ENCODE results near the gene NSD1.

The NSD1 gene, protein sequence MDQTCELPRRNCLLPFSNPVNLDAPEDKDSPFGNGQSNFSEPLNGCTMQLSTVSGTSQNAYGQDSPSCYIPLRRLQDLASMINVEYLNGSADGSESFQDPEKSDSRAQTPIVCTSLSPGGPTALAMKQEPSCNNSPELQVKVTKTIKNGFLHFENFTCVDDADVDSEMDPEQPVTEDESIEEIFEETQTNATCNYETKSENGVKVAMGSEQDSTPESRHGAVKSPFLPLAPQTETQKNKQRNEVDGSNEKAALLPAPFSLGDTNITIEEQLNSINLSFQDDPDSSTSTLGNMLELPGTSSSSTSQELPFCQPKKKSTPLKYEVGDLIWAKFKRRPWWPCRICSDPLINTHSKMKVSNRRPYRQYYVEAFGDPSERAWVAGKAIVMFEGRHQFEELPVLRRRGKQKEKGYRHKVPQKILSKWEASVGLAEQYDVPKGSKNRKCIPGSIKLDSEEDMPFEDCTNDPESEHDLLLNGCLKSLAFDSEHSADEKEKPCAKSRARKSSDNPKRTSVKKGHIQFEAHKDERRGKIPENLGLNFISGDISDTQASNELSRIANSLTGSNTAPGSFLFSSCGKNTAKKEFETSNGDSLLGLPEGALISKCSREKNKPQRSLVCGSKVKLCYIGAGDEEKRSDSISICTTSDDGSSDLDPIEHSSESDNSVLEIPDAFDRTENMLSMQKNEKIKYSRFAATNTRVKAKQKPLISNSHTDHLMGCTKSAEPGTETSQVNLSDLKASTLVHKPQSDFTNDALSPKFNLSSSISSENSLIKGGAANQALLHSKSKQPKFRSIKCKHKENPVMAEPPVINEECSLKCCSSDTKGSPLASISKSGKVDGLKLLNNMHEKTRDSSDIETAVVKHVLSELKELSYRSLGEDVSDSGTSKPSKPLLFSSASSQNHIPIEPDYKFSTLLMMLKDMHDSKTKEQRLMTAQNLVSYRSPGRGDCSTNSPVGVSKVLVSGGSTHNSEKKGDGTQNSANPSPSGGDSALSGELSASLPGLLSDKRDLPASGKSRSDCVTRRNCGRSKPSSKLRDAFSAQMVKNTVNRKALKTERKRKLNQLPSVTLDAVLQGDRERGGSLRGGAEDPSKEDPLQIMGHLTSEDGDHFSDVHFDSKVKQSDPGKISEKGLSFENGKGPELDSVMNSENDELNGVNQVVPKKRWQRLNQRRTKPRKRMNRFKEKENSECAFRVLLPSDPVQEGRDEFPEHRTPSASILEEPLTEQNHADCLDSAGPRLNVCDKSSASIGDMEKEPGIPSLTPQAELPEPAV (N-terminal part only)

GRCh38 chr5:177133096-177133852 lies at the start of gene NSD1:
Gene NSD1 (plus strand): TSS chr5:177133773. CDS start chr5:177135104, 1,331 bp downstream.
- DNase-seq (ENCODE audit: low read depth) = peak; percentile 36

GRCh38 chr5:177084175-177084574 lies 49.4 kb upstream of the NSD1 start:
- no peak for DNase-seq (ENCODE audit: low read depth)

- DNase-seq (ENCODE audit: low read depth) = no peak
Observed at GRCh38 chr5:177085985-177086653, 47.5 kb upstream of the NSD1 start.

DNA sequence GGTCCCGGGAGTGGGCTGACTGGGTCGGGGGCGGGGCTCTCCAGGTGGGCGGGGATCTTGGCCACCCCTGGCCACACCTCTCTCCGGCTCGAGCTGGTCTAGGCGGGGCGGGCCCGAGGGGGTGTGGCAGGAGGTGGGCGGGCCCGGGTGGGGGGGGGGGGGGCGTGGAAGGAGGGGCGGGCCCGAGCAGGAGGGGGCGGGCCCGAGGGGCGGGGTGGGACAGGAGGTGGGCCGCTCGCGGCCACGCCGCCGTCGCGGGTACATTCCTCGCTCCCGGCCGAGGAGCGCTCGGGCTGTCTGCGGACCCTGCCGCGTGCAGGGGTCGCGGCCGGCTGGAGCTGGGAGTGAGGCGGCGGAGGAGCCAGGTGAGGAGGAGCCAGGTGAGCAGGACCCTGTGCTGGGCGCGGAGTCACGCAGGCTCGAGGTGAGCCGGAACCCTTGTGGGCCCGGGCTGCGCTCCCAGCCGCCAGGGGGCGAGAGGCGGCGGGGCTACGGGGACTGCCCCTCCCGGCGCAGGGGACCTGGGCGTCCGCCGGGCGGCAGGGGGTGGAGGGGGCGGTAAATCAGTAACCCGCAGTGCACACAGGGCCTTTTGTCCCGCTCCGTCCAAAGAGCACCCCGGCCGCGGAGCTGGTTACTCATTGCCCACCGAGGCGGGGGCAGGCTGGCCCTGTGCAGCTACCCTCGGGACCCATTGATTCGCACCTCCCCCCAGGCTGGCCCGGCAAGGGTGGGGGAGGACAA lies 46.7 kb upstream of the NSD1 start, which contains the start of gene FGFR4:
Gene FGFR4 (plus strand): TSS at position 262 of the 744 bp plus-strand sequence. CDS start 2,688 bp downstream, outside the sequence.
- DNase-seq (ENCODE audit: low read depth) = no peak

DNA sequence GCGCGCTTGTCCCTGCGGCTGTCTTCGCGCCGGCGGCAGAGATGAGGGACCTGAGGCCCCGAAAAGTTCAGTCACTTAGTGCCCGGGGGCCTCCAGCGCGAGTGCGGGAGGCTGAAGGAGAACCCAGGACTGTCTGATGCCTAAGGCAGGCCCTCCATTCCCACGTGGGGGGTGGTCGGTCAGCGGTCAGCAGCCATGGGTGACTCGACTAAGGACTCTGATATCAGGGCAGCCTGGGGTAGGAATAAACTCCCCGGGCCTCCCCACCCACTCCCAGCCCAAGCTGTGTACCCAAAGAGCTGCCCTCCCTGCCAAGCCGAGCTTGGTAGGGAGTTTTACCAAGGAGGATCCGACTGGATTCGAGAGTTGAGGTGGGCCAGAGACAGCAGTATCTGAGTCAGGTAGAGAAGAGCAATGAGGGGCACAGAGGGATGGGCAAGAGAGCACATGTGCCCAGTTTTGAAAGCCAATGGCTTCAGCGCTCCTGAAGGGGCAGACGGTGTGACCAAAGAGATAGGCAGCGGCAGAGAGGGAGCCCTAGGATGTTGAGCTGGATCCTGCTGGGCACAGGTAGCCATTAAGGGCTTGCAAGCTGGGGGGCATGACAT lies 46.1 kb upstream of the NSD1 start:
- DNase-seq (ENCODE audit: low read depth) = no peak

- no peak for DNase-seq (ENCODE audit: low read depth)
Observed at GRCh38 chr5:177089127-177089526, 44.4 kb upstream of the NSD1 start.

GRCh38 chr5:177089825-177090641 lies 43.5 kb upstream of the NSD1 start:
- no peak for DNase-seq (ENCODE audit: low read depth)

DNA sequence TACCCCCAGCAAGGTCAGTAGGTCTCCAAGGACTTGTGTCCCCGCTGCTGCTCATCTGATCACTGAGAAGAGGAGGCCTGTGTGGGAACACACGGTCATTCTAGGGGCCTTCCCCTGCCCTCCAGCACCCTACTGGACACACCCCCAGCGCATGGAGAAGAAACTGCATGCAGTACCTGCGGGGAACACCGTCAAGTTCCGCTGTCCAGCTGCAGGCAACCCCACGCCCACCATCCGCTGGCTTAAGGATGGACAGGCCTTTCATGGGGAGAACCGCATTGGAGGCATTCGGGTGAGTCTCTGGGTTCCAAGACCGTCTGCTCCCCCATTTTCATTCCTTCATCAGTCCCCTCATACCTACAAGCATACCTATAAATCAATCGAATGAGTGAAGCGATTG lies 42.8 kb upstream of the NSD1 start:
- no peak for DNase-seq (ENCODE audit: low read depth)

DNA sequence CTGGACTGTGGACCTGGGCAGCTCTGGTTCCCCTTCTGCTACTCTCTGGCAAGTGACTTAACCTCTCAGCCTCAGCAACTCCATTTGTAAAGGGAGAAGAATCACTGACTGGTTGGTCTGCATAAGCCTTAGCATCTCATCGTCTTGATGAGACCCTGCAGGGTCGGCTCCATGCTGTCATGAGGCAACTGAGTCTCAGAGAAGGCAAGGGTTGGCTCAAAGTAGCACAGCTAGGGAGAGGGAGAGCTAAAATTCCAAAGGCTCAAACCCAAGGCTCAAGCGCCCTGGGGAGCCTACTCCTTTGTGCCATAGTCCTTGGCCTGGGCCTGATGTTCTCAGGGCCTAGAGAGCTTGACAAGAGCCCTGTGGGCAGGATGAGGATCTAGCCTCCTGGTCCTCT lies 42.3 kb upstream of the NSD1 start:
- no peak for DNase-seq (ENCODE audit: low read depth)

DNA sequence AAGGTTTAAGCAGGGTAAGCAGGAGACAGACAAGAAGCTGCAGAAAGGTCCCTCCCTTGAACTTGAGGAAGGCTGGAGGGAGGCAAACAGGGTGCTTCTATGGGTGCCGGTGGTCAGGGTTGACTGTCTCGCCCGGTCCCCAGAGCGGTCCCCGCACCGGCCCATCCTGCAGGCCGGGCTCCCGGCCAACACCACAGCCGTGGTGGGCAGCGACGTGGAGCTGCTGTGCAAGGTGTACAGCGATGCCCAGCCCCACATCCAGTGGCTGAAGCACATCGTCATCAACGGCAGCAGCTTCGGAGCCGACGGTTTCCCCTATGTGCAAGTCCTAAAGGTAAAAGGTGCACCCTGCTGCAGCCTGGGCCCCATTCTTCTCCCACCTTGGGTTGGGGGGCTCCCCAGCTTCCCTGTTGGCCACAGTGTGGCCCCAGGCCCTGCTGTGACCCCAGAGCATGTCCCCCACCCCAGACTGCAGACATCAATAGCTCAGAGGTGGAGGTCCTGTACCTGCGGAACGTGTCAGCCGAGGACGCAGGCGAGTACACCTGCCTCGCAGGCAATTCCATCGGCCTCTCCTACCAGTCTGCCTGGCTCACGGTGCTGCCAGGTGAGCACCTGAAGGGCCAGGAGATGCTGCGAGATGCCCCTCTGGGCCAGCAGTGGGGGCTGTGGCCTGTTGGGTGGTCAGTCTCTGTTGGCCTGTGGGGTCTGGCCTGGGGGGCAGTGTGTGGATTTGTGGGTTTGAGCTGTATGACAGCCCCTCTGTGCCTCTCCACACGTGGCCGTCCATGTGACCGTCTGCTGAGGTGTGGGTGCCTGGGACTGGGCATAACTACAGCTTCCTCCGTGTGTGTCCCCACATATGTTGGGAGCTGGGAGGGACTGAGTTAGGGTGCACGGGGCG lies 41.1 kb upstream of the NSD1 start:
- no peak for DNase-seq (ENCODE audit: low read depth)

- DNase-seq (ENCODE audit: low read depth) = no peak
Observed at GRCh38 chr5:177093082-177093712, 40.4 kb upstream of the NSD1 start.

GRCh38 chr5:177093803-177094202 lies 39.8 kb upstream of the NSD1 start:
- no peak for DNase-seq (ENCODE audit: low read depth)

GRCh38 chr5:177094224-177095087 lies 39.1 kb upstream of the NSD1 start:
- no peak for DNase-seq (ENCODE audit: low read depth)

DNA sequence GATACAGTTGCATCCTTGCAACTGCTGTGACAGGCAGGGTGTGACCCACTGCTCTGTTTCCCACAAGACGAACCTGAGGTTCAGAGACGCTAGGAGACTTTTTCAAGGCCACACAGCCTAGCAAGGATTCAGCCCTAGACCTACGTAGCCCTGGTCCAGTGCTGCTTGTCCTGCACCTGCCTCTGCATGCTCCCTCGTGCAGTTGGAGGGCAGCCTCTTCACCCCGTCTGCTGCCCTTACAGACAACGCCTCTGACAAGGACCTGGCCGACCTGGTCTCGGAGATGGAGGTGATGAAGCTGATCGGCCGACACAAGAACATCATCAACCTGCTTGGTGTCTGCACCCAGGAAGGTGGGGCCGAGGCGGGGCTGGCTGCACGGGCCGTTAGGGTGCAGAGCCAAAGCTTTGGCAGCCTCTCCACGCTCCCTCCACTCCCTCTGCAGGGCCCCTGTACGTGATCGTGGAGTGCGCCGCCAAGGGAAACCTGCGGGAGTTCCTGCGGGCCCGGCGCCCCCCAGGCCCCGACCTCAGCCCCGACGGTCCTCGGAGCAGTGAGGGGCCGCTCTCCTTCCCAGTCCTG lies 38.4 kb upstream of the NSD1 start:
- no peak for DNase-seq (ENCODE audit: low read depth)

DNA sequence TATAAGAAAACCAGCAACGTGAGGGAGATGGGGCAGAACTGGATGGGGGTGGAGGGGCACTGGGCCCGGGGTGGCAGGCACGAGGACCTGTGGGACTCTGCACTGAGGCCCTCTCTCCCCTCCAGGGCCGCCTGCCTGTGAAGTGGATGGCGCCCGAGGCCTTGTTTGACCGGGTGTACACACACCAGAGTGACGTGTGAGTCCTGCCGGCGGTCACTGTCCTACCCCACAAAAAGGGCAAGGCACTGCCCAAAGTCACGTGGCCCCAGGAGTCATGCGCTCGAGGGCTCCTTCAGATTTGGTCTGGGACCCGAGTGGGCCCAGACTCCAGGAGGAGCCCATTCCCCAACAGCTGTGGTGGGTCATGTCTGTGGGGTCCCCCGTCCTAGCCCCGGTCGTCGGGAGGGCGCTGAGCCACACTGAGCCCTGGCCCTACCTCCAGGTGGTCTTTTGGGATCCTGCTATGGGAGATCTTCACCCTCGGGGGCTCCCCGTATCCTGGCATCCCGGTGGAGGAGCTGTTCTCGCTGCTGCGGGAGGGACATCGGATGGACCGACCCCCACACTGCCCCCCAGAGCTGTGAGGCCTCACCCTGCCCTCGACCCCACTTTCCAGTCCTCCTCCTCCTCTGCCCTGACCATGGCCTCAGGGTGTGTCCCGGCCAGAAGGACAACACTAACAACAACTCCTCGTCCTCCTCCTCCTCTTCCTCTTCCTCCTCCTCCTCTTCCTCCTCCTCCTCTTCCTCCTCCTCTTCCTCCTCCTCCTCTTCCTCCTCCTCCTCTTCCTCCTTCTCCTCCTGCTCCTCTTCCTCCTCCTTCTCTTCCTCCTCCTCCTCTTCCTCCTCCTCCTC lies 37.2 kb upstream of the NSD1 start:
- DNase-seq (ENCODE audit: low read depth) = no peak

All from non-pigmented ciliary epithelial cell (primary cell).